WTC11 (cell line): ENCODE data around the gene NXN.

ENCODE experiments used
- AFF4 ChIP-seq: sonication (generic); formaldehyde crosslinking; IDR thresholded peaks from 2 replicates; pipeline ENCODE4 v1.8.1; 2023; ENCODE audit warnings: mild to moderate bottlenecking, missing genetic modification reagents, borderline replicate concordance
- CDX4 ChIP-seq: fragments of 250-450 bp; sonication (Bioruptor Pico); IDR thresholded peaks from 2 replicates; pipeline ENCODE4 v1.9.0; 2021; ENCODE audit warnings: moderate library complexity, mild to moderate bottlenecking, inconsistent platforms, borderline replicate concordance
- CTCF ChIP-seq: fragments of 200-600 bp; IDR thresholded peaks from 2 replicates; pipeline ENCODE4 v1.8.0; 2022; ENCODE audit warnings: antibody characterized with exemption
- ELF4 ChIP-seq: sonication (generic); formaldehyde crosslinking; IDR thresholded peaks from 2 replicates; pipeline ENCODE4 v1.8.1; 2022; ENCODE audit warnings: low read depth, mild to moderate bottlenecking, moderate library complexity, missing genetic modification reagents
- FOXP1 ChIP-seq: sonication (generic); formaldehyde crosslinking; IDR thresholded peaks from 2 replicates; pipeline ENCODE4 v1.8.0; 2022; ENCODE audit warnings: missing genetic modification reagents, mild to moderate bottlenecking, moderate library complexity, borderline replicate concordance
- JUN ChIP-seq: sonication (generic); formaldehyde crosslinking; IDR thresholded peaks from 2 replicates; pipeline ENCODE4 v1.8.0; 2023; ENCODE audit warnings: mild to moderate bottlenecking, missing genetic modification reagents
- MLX ChIP-seq: sonication (generic); formaldehyde crosslinking; IDR thresholded peaks from 2 replicates; pipeline ENCODE4 v1.8.1; 2023; ENCODE audit warnings: mild to moderate bottlenecking, missing genetic modification reagents, moderate library complexity
- NFYB ChIP-seq: sonication (generic); formaldehyde crosslinking; conservative IDR thresholded peaks from 2 replicates; pipeline ENCODE4 v1.8.0; 2022; ENCODE audit warnings: low read depth, missing genetic modification reagents
- PRDM15 ChIP-seq: sonication (generic); formaldehyde crosslinking; IDR thresholded peaks from 2 replicates; pipeline ENCODE4 v1.8.0; 2022; ENCODE audit warnings: missing genetic modification reagents
- USF1 ChIP-seq: sonication (generic); formaldehyde crosslinking; IDR thresholded peaks from 2 replicates; pipeline ENCODE4 v1.8.0; 2022; ENCODE audit warnings: mild to moderate bottlenecking, missing genetic modification reagents
- USF2 ChIP-seq: sonication (generic); formaldehyde crosslinking; IDR thresholded peaks from 2 replicates; pipeline ENCODE4 v1.8.1; 2023; ENCODE audit warnings: mild to moderate bottlenecking, missing genetic modification reagents, moderate library complexity
- ZNF512 ChIP-seq: sonication (generic); formaldehyde crosslinking; IDR thresholded peaks from 2 replicates; pipeline ENCODE4 v1.8.1; 2022; ENCODE audit warnings: missing genetic modification reagents, borderline replicate concordance

GRCh38 chr17:851924-852323 lies 127.7 kb downstream of the NXN start:
- TF ChIP-seq CTCF (no peak), CDX4 (CRISPR knock-in tag) (no peak), USF2 (CRISPR knock-in tag) (no peak), ELF4 (no peak), JUN (CRISPR knock-in tag) (no peak), FOXP1 (no peak), NFYB (CRISPR knock-in tag) (no peak), MLX (CRISPR knock-in tag) (no peak), ZNF512 (CRISPR knock-in tag) (no peak), USF1 (CRISPR knock-in tag) (no peak), PRDM15 (no peak), AFF4 (CRISPR knock-in tag) (no peak)
